GM21423 (cell line): Measurements from ENCODE around the gene CLSTN1.
"Not testable (repeated sequence)": the region's sequence is repeated elsewhere in the genome, so short reads cannot be mapped to it uniquely, and the experiment has no call there.

Experiments
- ATAC-seq: cut with Tn5 transposase; IDR thresholded peaks from one replicate; pipeline ENCODE4 v1.9.1; 2021; ENCODE audit warnings: mild to moderate bottlenecking, moderate library complexity; ENCODE audit not compliant: unreplicated experiment

The CLSTN1 gene

GRCh38 chr1:9826616-9827015 lies 2.9 kb upstream of the CLSTN1 start:
- ATAC-seq = no peak

GRCh38 chr1:9826087-9826486 lies 2.3 kb upstream of the CLSTN1 start:
- no peak for ATAC-seq

GRCh38 chr1:9825093-9826074 lies 1.6 kb upstream of the CLSTN1 start:
- ATAC-seq = no peak

- no peak for ATAC-seq
Measured at GRCh38 chr1:9824702-9825089, 931 bp upstream of the CLSTN1 start.

GRCh38 chr1:9823693-9823942 lies 147 bp downstream of the CLSTN1 start:
- peak; percentile 11 for ATAC-seq

- ATAC-seq = no peak
Measured at GRCh38 chr1:9822897-9823692, 670 bp downstream of the CLSTN1 start.

GRCh38 chr1:9822490-9822889 lies 1.3 kb downstream of the CLSTN1 start:
- no peak for ATAC-seq

- ATAC-seq = no peak
Measured at GRCh38 chr1:9821710-9822109, 2.1 kb downstream of the CLSTN1 start.

- no peak for ATAC-seq
Measured at GRCh38 chr1:9820521-9820920, 3.2 kb downstream of the CLSTN1 start.

- no peak for ATAC-seq
Measured at GRCh38 chr1:9817734-9818133, 6.0 kb downstream of the CLSTN1 start.

- no peak for ATAC-seq
Measured at GRCh38 chr1:9816199-9816598, 7.6 kb downstream of the CLSTN1 start.

GRCh38 chr1:9815150-9815549 lies 8.6 kb downstream of the CLSTN1 start:
- no peak for ATAC-seq

- no peak for ATAC-seq
Measured at GRCh38 chr1:9814619-9815018, 9.1 kb downstream of the CLSTN1 start.

GRCh38 chr1:9811239-9811966 lies 12.4 kb downstream of the CLSTN1 start:
- ATAC-seq = no peak

- ATAC-seq = no peak
Measured at GRCh38 chr1:9809100-9809510, 14.7 kb downstream of the CLSTN1 start.

GRCh38 chr1:9808459-9808858 lies 15.3 kb downstream of the CLSTN1 start:
- ATAC-seq = no peak

GRCh38 chr1:9807541-9807940 lies 16.2 kb downstream of the CLSTN1 start:
- no peak for ATAC-seq

GRCh38 chr1:9805972-9806371 lies 17.8 kb downstream of the CLSTN1 start:
- ATAC-seq = not testable (repeated sequence)

- ATAC-seq = no peak
Measured at GRCh38 chr1:9805006-9805508, 18.7 kb downstream of the CLSTN1 start.

GRCh38 chr1:9803003-9803918 lies 20.5 kb downstream of the CLSTN1 start:
- ATAC-seq = not testable (repeated sequence)
